Lung (tissue), 12 donors: Measurements from ENCODE around the gene SYVN1. TPM values are rescaled to one million over a fixed set of nuclear protein-coding genes. Genes with fewer than 3 reads are reported as not detected.

Experiments used
- ATAC-seq: fragments of 200-7000 bp; cut with Tn5 transposase; one replicate; pipeline ENCODE4 v1.9.1; 2020; ENCODE audit warnings: moderate number of reproducible peaks; ENCODE audit not compliant: insufficient read depth, low FRiP score
- DNase-seq, 3 donors: peaks; one replicate each; pipeline ENCODE4 v3.0.0-alpha.2; 2013 to 2017
- H3K27ac ChIP-seq, 2 donors: one replicate each; pipeline ENCODE4 v1.5.1; 2013; ENCODE audit warnings: mild to moderate bottlenecking in 2 of 2, moderate library complexity in 2 of 2, control low read depth in 1 of 2, inconsistent platforms in 1 of 2, low read depth in 1 of 2, low read length in 1 of 2
- H3K27me3 ChIP-seq, 3 donors: one replicate each; pipeline ENCODE4 v1.5.1; 2013; ENCODE audit warnings: low read length in 2 of 3; ENCODE audit not compliant: control insufficient read depth in 3 of 3, insufficient read depth in 3 of 3
- H3K36me3 ChIP-seq, 4 donors: one replicate each; pipeline ENCODE4 v1.5.1; 2013; ENCODE audit warnings: low read length in 4 of 4, mild to moderate bottlenecking in 1 of 4, moderate library complexity in 1 of 4; ENCODE audit not compliant: control insufficient read depth in 4 of 4, insufficient read depth in 4 of 4
- H3K4me1 ChIP-seq, 5 donors: one replicate each; pipeline ENCODE4 v1.5.1; 2013; ENCODE audit warnings: low read length in 5 of 5, mild to moderate bottlenecking in 2 of 5, moderate library complexity in 1 of 5; ENCODE audit not compliant: control insufficient read depth in 5 of 5, insufficient read depth in 5 of 5
- H3K4me3 ChIP-seq: one replicate; pipeline ENCODE4 v1.5.1; 2013; ENCODE audit warnings: mild to moderate bottlenecking, control low read depth, moderate library complexity
- H3K9ac ChIP-seq, 2 donors: one replicate each; pipeline ENCODE4 v1.5.1; 2013; ENCODE audit warnings: low read length in 2 of 2, control low read depth in 1 of 2; ENCODE audit not compliant: insufficient read depth in 1 of 2
- H3K9me3 ChIP-seq, 4 donors: one replicate each; pipeline ENCODE4 v1.5.1; 2013; ENCODE audit warnings: low read length in 3 of 4, mild to moderate bottlenecking in 1 of 4, moderate library complexity in 1 of 4; ENCODE audit not compliant: control insufficient read depth in 4 of 4, insufficient read depth in 3 of 4
- CTCF ChIP-seq: IDR thresholded peaks from 2 replicates; pipeline ENCODE4 v1.5.1; 2012; ENCODE audit warnings: mild to moderate bottlenecking; ENCODE audit errors: control extremely low read depth, extremely low read depth
- WGBS, 2 donors: extraction: QIAGEN DNeasy Blood & Tissue Kit; methylation state at CpG; one replicate each; pipeline ENCODE4 v1.1.7; 2013; 5-methylcytosine and 5-hydroxymethylcytosine counted together
- polyA plus RNA-seq, 2 donors: library from polyadenylated mRNA; stranded (reverse); fragments of 200-250 nt; gene quantifications; one replicate each; pipeline ENCODE4 v1.2.1, GENCODE V29; 2013
- total RNA-seq, 2 donors: library from RNA; depleted of rRNA in 1 of 2; stranded (reverse); fragments of >200 nt in 1 of 2; gene quantifications; one replicate each; pipeline ENCODE4 v1.2.1, GENCODE V29; 2014 to 2021
- donor health status: control.
- donor health status: control.
- donor health status: Bipolar disorder and iron deficiency.
- donor health status: healthy.
- donor health status: DM: yes; HTN: yes; CAD: no.

SYVN1 gene
- total and polyA plus RNA-seq, 4 donors = 31.6 to 80.7 (median 37.6) TPM

GRCh38 chr11:65090628-65091027 lies 43.7 kb downstream of the SYVN1 start:
- DNase-seq (no peak), ATAC-seq (no peak)
- TF ChIP-seq CTCF = no peak
- H3K4me1 ChIP-seq = peaks cover 0 to 2% (median 0%) of the 10 kb centered on the region in 5 donors
- peaks cover 4 to 38% (median 15%) of the 10 kb centered on the region in 4 donors for H3K36me3 ChIP-seq
- H3K9ac ChIP-seq = no peak overlapping the region
- H3K4me3 ChIP-seq = no peak overlapping the region
- no peaks in the 10 kb centered on the region for H3K9me3 ChIP-seq
- no peaks in the 10 kb centered on the region for H3K27me3 ChIP-seq
- no peak overlapping the region for H3K27ac ChIP-seq
- 97 to 98% methylated on average over 4 of the region's 4 CpGs for WGBS, 2 donors

GRCh38 chr11:65089621-65090020 lies 44.7 kb downstream of the SYVN1 start:
- Histone ChIP-seq H3K36me3 (peaks cover 4 to 41% (median 16%) of the 10 kb centered on the region in 4 donors), H3K4me1 (peaks cover 0 to 9% (median 0%) of the 10 kb centered on the region in 5 donors), H3K9ac (no peak overlapping the region), H3K27ac (no peak overlapping the region), H3K4me3 (no peak overlapping the region), H3K9me3 (no peaks in the 10 kb centered on the region), H3K27me3 (no peaks in the 10 kb centered on the region)
- ATAC-seq (no peak), DNase-seq (no peak)
- no peak for TF ChIP-seq CTCF
- 90 to 93% methylated on average over 4 of the region's 4 CpGs for WGBS, 2 donors

GRCh38 chr11:65087827-65088226 lies 46.5 kb downstream of the SYVN1 start:
- ATAC-seq (no peak), DNase-seq (no peak)
- Histone ChIP-seq H3K9ac (no peak overlapping the region), H3K9me3 (no peaks in the 10 kb centered on the region), H3K4me1 (peaks cover 0 to 19% (median 8%) of the 10 kb centered on the region in 5 donors), H3K27me3 (no peaks in the 10 kb centered on the region), H3K36me3 (peaks cover 4 to 41% (median 16%) of the 10 kb centered on the region in 4 donors), H3K27ac (no peak overlapping the region), H3K4me3 (no peak overlapping the region)
- 96 to 97% methylated on average over 15 of the region's 15 CpGs for WGBS, 2 donors
- TF ChIP-seq CTCF = no peak

GRCh38 chr11:65087216-65087615 lies 47.1 kb downstream of the SYVN1 start:
- Histone ChIP-seq H3K27ac (no peak overlapping the region), H3K4me3 (no peak overlapping the region), H3K4me1 (peaks cover 0 to 22% (median 8%) of the 10 kb centered on the region in 5 donors), H3K36me3 (peaks cover 4 to 41% (median 16%) of the 10 kb centered on the region in 4 donors), H3K9ac (no peak overlapping the region), H3K9me3 (no peaks in the 10 kb centered on the region), H3K27me3 (no peaks in the 10 kb centered on the region)
- no peak for DNase-seq
- no peak for ATAC-seq
- TF ChIP-seq CTCF = no peak
- 93 to 95% methylated on average over 11 of the region's 11 CpGs for WGBS, 2 donors
